C1 segment of cervical spinal cord (tissue), 14 donors: ENCODE data around the gene JPH3.
"Not testable (repeated sequence)": the region's sequence is repeated elsewhere in the genome, so short reads cannot be mapped to it uniquely, and the experiment has no call there.

Experiments
- DNase-seq, 14 donors: peaks; one replicate each; lab custom pipeline; 2025; lab: John Stamatoyannopoulos, UW

Gene JPH3

GRCh38 chr16:87713451-87714229, 111.3 kb downstream of the JPH3 start:
- DNase-seq = no peak

DNA sequence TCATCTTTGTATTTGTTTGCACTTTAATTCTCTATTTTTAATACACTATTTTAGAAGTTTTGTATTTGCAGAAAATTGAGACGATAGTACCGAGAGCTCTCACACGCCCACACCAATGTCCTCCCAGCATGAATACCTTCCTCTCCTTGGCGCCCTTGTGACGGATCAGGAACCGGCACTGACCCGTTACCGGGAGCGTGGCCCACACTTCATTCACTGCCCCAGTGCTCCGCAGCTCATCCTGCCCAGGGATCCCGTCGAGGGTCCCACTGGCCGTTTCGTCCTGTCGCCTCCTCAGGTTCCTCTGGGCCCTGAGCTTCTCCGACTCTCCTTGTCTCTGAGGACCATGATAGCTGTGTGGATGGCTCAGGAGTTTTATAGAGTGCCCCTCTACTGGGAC, 112.9 kb downstream of the JPH3 start:
- no peak for DNase-seq

DNA sequence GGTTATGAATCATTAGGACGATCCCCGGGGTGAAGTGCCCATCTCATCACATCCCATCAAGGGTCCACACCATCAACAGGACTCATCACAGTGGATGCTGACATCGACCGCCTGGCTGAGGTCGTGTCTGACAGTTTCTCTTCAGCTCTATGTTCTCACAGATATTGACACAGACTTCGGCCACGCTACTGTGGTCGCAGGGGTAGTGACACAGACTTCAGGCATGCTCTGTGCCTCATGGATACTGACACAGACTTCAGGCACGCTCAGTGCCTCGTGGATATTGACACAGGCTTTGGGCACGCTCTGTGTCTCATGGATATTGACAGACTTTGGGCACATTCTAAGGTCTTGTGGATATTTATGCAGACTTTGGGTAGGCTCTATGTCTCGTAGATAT, 113.3 kb downstream of the JPH3 start:
- DNase-seq = no peak

DNA sequence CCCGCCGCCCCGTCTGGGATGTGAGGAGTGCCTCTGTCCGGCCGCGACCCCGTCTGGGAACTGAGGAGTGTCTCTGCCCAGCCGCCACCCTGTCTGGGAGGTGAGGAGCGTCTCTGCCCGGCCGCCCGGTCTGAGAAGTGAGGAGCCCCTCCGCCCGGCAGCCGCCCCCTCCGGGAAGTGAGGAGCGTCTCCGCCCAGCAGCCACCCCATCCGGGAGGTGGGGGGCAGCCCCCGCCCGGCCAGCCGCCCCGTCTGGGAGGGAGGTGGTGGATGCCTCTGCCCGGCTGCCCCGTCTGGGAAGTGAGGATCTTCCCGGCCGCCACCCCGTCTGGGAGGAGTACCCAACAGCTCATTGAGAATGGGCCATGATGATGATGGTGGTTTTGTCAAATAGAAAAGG, 116.5 kb downstream of the JPH3 start:
- not testable (repeated sequence) for DNase-seq

GRCh38 chr16:87720446-87720845, 118.1 kb downstream of the JPH3 start:
- DNase-seq = no peak

GRCh38 chr16:87721622-87722585, 119.6 kb downstream of the JPH3 start:
- DNase-seq = no peak

DNA sequence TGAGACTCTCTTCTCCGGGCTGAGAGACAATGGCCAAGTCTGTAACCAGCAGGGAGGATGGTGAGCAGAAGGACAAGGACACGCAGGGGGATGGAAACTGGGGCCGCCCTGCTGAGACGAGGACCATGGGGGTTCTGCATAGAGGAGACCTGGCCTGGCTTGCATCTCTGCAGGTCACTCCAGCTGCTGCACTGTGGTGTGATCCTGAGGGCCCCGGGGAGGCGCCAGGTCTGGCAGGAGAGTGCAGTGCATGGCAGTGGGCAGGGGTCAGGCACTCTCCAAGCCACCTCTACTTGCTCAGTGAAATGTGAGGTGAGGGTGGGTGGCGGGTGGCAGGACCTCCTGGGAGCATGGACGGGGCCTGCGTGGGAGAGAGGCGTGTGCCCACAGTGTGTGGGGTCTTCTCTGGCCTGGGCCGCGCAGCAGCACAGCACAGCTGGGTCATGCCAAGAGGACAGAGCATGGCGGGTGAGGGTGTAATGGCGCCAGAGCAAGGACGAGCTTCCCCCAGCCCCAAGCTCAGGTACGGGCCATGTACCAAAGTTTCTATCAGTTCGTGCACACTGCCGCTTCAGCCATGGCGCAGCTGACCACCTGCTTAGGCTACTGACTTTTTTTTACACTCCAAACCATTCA, 120.4 kb downstream of the JPH3 start:
- peak in 2 of 14 donors; percentile 32 to 56 for DNase-seq

GRCh38 chr16:87723226-87723623, 120.9 kb downstream of the JPH3 start:
- DNase-seq = peak in 12 of 14 donors; percentile 34 to 82 (median 63)

- DNase-seq = no peak
Observed at GRCh38 chr16:87724490-87725291, 122.4 kb downstream of the JPH3 start.

- no peak for DNase-seq
Observed at GRCh38 chr16:87725596-87726235, 123.4 kb downstream of the JPH3 start.

- DNase-seq = not testable (repeated sequence)
Observed at GRCh38 chr16:87726577-87726976, 124.3 kb downstream of the JPH3 start.

DNA sequence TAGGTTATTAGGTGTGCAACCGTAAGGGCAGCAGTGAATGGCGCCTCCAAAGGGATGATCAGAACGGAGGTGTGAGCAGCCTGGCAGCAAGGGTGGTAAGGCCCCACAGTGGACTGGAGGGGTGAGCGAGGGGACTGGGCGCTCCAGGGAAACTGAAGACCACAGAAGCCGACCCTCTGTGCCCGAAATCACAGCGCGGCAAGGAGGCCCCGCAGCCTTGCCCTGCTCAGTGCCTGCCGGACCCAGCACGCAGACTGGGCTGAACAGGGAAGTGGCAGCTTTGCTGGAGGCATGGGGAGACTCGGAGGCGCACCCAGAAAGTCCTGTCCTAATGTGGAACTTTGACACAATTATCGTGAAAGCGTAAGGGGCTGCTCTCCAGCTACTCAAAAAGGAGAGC, 125.0 kb downstream of the JPH3 start:
- DNase-seq = no peak

GRCh38 chr16:87728026-87728425, 125.7 kb downstream of the JPH3 start:
- DNase-seq = no peak

GRCh38 chr16:87729266-87729954, 127.1 kb downstream of the JPH3 start:
- no peak for DNase-seq

DNA sequence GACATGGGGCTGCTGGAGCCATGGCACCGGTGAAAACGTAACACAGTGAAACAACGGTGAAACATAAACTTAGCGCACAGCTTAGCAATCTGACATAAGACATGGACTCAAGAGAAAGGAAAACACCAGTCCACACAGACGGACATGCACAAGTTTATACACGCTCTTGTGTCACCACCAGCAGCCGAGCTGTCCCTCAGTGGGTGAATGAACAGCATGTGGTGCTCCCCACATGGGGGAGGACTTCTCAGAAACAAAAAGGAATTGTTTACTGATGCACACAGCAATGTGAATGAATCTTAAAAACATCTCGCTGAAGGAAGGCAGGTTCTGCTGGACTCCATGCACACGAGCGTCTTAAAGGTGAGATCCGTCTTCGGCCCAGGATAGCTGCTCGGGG, 129.3 kb downstream of the JPH3 start:
- no peak for DNase-seq

- DNase-seq = no peak
Observed at GRCh38 chr16:87733190-87733589, 130.9 kb downstream of the JPH3 start.

DNA sequence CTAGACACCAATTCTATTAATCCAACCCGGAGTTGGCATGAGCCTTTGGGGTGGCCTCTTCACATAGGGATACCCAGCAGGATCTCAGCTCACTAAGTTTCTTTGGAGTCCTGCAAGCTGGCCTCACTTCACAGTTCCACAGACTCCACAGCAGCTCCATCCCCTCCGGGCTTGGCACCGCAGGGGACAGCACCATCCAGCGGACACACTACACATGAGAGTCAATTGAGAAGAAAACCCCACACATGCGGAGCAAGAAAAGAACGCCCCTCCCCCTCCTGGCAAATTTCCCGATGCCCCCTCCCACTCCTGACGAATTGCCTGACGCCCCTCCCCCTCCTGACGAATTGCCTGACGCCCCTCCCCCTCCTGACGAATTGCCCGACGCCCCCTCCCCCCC, 132.3 kb downstream of the JPH3 start:
- DNase-seq = no peak

GRCh38 chr16:87735270-87736007, 133.1 kb downstream of the JPH3 start:
- DNase-seq = no peak

DNA sequence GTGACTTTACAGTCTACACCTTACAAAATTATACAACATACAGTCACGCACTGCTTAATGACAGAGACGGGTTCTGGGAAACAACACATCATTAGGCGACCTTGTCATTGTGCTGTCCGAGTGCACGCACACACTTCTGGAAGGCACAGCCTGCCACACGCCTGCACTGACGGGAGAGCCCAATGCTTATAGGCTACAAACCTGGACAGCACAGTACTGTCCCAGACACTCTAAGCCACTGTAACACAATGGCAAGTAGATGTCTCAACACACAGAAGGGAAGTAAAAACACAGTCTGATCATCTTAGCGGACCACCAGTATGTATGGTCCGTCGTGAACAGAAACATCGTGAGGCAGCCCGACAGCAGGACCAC, 133.7 kb downstream of the JPH3 start:
- DNase-seq = no peak

GRCh38 chr16:87739801-87740200, 137.5 kb downstream of the JPH3 start:
- no peak for DNase-seq
